ENCODE measurements around the gene POTEG.
"Not testable (repeated sequence)": the region's sequence is repeated elsewhere in the genome, so short reads cannot be mapped to it uniquely, and the experiment has no call there.

Gene POTEG

GRCh38 chr14:19360937-19361635 is 73.1 kb downstream of the POTEG start:
- not testable (repeated sequence) for H3K4me3 ChIP-seq (ENCODE audit: low read length)

More at GRCh38 chr14:19360937-19361635, 73.1 kb downstream of the POTEG start:
- H2AFZ ChIP-seq (ENCODE audit: low read depth, low read length); H3K36me3 ChIP-seq (ENCODE audit: insufficient read depth, low read length); H3K9me3 ChIP-seq (ENCODE audit: low read length); H3K4me1 ChIP-seq (ENCODE audit: insufficient read depth, low read length); H3K27me3 ChIP-seq (ENCODE audit: insufficient read depth, low read length): not testable (repeated sequence)

Measured in neuron (in vitro differentiated cells).